HG03060 (cell line): Measurements from ENCODE around the gene CCDC138.

Experiments
- ATAC-seq: cut with Tn5 transposase; IDR thresholded peaks from one replicate; pipeline ENCODE4 v1.9.1; 2021; ENCODE audit warnings: low read depth, moderate number of reproducible peaks; ENCODE audit not compliant: unreplicated experiment

Gene CCDC138

DNA sequence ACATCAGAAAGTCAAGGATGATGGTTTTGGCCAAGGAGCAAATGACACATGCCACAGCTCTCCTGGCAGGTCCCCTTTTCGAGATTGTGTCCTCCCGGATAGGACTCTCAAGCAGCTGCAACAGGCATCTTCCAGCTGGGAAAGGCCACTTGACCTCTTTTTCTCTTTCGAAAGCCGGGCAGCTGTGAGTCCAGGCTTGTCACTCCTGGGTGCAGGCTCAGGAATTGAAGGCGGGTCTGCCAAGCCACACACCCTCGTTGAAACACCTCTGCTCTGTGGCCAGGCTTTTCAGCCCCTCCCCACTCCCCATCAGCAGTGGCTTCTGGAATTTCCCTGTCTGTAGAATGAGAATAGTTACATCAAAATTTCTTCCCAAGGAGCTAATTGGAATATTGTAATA is 98.0 kb downstream of the CCDC138 start:
- ATAC-seq = no peak

DNA sequence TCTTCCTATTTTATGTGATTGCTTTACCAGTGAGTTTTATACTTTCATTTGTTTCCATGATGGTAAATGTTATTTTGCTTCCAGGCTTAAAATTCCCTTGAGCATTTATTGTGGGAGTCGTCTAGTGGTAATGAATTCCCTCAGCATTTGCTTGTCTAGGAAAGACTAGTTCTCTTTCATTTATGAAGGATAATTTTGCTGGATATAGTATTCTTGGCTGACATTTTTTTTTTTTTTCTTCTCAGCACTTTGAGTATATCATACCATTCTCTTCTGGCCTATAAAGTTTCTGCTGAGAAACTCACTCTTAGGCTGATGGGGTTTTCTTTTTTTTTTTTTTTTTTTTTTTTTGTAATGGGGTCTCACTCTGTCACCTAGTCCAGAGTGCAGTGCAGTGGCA is 103.3 kb downstream of the CCDC138 start:
- no peak for ATAC-seq

- ATAC-seq = no peak
These were observed 106.7 kb downstream of the CCDC138 start for GRCh38 chr2:108893277-108893676.

DNA sequence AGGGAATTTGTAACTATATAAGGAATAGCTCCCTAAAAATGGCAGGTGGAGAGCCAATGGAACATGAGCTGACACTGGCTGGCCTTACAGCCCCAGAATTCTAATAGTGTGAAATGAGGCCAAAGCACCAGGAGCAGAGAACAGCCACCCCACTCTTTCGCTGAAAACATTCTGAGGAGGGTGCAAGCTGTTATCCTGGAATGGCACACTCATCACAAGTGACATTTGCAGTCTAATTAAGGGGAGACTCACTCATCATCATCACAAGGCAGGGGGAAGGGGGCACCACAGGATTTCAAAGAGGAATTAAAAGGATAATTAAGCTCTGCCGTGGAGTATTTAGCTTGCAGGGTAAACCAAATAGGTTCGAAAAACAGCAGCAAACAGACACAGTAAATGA is 108.2 kb downstream of the CCDC138 start:
- no peak for ATAC-seq

DNA sequence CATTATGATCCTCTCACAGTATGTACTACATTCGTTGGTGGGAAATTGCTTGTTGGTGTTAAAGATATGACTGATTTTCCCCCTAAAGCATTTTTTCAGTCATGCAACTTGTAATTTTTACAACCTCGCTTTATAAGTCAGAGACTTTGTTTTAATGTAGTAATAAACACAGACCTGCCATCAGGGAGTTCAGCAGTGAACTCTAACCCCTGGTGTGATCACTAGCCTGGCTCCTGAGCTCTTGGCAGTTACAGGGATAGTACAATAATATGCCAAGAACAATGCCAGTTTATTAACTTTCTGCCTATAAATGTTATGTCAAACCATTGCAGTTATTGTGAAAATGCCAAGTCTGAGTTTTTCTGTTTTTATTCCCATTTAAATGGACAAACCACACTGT is 108.6 kb downstream of the CCDC138 start:
- ATAC-seq = no peak

- ATAC-seq = no peak
These were observed 110.2 kb downstream of the CCDC138 start for GRCh38 chr2:108896741-108897140.

GRCh38 chr2:108898315-108899082 is 111.9 kb downstream of the CCDC138 start:
- ATAC-seq = no peak

DNA sequence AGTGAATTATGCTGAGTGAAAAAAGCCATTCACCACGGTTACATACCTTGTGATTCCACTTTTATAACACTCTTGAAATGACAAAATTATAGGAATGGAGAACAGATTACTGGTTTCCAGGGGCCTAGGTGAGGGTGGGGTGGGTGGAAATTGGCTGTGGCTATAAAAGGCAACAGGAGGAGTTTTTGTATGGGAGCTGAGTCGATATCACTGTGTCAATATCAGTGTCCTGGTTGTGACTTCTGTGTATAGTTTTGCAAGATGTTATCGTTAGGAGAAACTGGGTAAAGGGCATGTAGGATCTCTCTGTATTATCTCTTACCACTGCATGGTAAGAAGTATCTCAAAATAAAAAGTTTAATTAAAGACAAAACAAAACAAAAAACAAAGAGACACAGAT is 118.1 kb downstream of the CCDC138 start:
- ATAC-seq = no peak

DNA sequence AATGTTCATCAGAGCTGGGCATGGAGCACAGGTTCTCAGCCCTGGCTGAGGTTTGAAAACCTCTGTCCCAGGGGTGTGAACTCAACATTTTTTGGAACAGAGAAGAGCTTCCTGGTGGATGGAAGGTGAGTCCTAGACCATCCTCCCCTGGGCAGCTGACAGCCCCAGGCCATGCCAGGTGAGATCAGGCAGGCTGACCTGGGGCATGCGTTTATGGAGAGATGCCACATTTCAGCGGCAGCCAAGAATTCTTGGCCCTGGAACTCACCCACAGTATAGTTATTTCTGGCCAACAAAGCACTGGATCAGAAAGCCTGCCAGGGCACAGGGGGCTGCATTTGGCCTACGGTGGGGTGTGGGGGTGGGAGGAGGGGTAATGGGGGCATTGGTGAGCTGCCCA is 118.6 kb downstream of the CCDC138 start:
- ATAC-seq = no peak

DNA sequence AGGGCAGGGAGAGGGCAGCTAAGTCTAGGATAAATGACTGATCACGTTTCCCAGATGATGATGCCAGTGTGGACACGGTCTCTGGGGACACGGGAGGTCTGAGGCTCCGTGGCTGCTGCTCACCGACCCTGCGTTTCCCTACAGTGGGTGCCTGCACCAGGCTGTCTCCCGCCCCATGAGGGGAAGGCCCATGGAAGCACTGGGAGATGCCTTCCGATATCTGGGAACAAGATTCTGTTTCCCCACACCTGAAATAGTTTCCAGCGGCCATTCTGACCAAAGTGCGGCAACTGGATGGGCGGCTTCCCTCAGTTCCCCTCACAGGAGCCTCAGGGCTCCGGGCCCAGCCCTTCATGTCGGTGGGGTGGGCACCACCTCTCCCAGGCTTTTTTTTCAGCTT is 119.3 kb downstream of the CCDC138 start:
- no peak for ATAC-seq

DNA sequence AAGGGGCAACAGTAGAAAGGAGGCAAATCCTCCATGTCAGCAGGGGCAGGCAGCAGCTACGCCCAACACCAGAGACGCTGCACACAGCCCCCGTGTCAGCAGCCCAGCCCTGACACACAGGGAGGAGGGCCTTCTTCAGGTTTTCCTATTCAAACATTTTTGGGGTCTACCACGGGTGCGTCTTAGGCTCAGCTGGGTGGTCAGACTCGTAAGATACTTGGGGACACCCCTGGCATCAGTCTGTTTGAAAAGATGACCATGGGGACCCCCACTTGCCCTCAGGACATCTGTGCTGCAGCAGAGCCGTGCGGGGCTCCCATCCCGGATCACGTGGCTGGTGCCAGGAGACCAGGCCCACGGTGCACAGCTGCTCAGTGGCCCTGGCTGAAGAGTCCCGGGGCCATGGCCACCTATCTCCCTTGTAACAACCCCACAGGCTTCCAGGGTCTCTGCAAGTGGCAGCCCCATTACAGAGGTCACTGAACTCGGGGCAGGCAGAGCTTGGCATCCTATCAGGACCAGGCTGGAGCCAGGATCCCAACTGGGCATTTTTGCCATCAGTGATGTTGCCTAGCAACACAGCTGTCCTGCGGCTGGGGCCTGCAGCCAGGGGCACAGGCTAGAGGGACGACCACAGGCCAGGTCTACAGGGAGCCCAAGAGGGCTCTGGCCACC is 120.0 kb downstream of the CCDC138 start:
- ATAC-seq = no peak

DNA sequence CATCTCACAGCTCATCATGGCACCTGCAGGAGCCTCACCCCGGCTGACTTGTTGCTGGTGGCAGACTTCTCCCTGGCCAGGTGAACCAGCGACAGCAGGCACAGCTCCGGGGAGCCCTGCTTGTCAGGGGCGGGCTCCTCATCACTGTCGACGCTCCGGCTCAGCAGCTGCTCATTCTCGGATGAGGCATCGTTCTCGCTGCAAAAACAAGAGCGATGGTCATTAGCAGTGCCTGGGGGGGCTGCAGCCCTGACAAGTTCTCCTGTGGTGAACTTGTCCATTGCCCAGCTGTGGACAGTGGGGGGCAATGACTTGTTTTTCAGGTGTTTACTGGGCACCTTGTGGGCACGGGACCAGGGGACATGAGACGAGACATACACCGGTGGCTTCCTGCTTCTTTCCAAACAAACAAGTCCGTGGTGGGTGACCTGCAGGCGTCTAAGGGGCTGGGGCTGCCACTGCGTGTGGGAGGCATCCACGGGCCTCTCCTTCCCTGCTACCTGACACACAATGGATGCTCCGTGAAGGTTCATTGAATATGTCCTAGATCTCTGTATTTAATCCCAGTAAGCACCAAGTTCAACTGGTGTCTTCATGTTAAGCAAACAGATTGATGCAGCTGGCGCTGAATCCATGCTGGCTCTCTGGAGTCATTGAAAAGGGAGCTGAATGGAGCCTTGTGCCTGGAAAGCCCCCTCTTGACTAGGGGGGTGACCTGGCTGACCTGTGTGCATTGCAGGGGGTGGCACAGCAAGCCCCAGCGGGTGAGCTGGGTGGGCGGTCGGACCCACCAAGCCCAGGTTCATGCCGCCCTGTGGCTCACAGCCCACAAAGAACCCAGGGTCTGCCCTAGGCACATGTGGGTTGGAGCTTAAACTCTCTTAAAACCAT is 121.5 kb downstream of the CCDC138 start:
- ATAC-seq = no peak

- ATAC-seq = no peak
These were observed 122.1 kb downstream of the CCDC138 start for GRCh38 chr2:108908713-108909070.

GRCh38 chr2:108909275-108909823 is 122.8 kb downstream of the CCDC138 start:
- no peak for ATAC-seq

- ATAC-seq = no peak
These were observed 123.5 kb downstream of the CCDC138 start for GRCh38 chr2:108910011-108910431.

GRCh38 chr2:108910541-108911396 is 124.2 kb downstream of the CCDC138 start:
- ATAC-seq = no peak

- ATAC-seq = no peak
These were observed 124.8 kb downstream of the CCDC138 start for GRCh38 chr2:108911401-108911800.

DNA sequence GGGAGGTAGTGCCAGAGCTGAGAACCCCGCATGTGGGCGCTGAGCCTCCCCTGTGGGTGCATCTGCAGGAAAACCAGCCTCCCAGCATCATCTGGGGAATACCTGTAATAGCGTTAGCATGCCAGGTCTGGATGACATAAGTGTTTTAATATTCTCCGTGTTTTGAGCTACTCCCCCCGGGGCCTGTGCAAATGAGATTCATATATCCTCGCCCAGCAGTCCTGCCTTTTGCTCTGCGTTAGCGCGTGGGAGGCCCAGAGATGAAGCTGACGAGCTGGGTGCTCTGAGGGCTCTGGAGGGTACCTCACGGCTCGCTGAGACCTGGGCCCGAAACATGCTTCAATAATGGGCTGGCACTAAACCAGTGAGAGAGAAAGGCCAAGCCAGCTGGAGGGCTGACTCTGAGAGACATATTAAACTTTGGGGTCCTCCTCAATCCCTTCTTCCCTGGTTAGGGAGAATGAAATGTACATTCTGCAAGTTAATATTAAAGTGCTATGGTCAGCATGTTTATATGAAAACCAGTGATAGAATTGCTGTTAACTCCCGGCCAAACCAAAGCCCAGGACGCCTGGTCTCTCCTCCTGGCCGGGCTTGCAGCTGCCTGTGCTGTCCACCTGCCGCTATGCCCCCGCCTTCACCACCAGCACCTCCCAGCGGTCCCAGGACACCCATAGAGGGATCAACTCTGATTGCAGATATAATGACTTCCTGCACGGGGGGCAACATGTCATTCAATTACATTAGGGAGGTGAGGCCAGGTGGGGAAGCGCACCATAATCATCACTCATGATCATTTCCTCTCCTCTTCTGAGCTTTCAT is 125.4 kb downstream of the CCDC138 start:
- ATAC-seq = no peak

- ATAC-seq = no peak
These were observed 126.0 kb downstream of the CCDC138 start for GRCh38 chr2:108912629-108912902.
